Fibroblast of pulmonary artery (primary cell): ENCODE measurements around the gene RAB34.
"Not testable (repeated sequence)": the region's sequence is repeated elsewhere in the genome, so short reads cannot be mapped to it uniquely, and the experiment has no call there.

Experiments used
- DNase-seq: peaks from one replicate; pipeline ENCODE4 v3.0.0-alpha.2; 2010; ENCODE audit warnings: low read depth
- H3K4me3 ChIP-seq: replicated peaks from 2 replicates; pipeline ENCODE4 v1.5.1; 2011; ENCODE audit warnings: low read depth, mild to moderate bottlenecking, control low read depth, low read length, moderate library complexity
- CTCF ChIP-seq: IDR thresholded peaks from 2 replicates; pipeline ENCODE4 v1.5.1; 2011; ENCODE audit warnings: mild to moderate bottlenecking, control low read depth, low read length, inconsistent platforms; ENCODE audit errors: missing control alignments

The RAB34 gene

DNA sequence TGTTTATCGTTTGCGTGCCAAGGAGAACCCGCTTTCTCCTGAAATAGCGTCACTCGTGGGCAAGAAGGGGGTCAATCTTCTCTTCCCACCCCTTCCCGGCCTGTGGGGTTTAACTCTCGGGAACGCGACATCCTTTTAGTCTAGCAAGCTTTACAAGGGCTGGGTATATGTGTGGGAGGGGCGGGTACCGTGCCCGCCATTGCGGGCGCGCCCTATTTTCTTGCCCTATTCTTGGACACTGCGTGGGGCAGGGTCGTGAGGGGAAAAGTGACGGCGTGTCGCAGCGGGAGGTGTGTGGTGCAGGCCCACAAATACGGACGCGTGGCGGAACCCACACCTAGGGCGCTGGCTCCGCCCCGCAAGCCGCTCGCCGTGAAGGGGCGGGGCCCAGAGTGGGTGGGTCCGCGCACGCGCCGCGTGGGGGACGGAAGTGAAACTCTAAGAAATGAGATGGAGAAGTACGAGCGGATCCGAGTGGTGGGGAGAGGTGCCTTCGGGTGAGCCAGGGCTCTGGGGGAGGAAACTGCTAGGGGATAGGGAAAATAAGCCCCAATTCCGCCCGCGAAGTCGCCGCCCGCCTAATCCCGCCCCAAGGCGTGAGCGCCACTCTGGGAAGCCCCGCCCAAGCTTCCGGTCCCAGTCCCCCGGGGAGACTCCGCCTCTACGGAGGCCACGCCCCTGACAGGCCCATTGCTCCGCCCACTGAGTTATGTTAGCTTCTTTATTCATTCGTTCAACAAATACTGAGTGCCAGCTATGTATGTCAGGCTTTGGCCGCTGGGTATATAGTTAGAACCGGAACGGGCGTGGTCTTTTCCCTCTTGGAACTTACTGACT, 10.9 kb upstream of the RAB34 start, which contains the start of gene NEK8:
Gene NEK8, plus strand, starts transcription at position 425 of the 837 bp plus-strand sequence. Its CDS starts 26 bp downstream, at position 451.
- no peak for TF ChIP-seq CTCF
- DNase-seq, result peak; percentile 94

GRCh38 chr17:28726627-28727491, 9.2 kb upstream of the RAB34 start:
- peak overlapping the region; percentile 70 for H3K4me3 ChIP-seq
- peak; percentile 94 for DNase-seq
- peak; percentile 89 for TF ChIP-seq CTCF

More for the DNA sequence above, 10.9 kb upstream of the RAB34 start, which contains the start of gene NEK8:
- peak within 1 kb of the TSS; percentile 91 for H3K4me3 ChIP-seq

GRCh38 chr17:28726226-28726626, 8.6 kb upstream of the RAB34 start, which contains the start of gene TLCD1:
Gene TLCD1, minus strand, starts transcription at chr17:28726233. Its CDS starts 136 bp downstream, at chr17:28726097.
- H3K4me3 ChIP-seq, result peak within 1 kb of the TSS; percentile 70
- peak; percentile 74 for DNase-seq
- TF ChIP-seq CTCF, result no peak

GRCh38 chr17:28725660-28726225, 8.1 kb upstream of the RAB34 start:
- TF ChIP-seq CTCF, result no peak
- no peak for DNase-seq
- peak overlapping the region; percentile 70 for H3K4me3 ChIP-seq

DNA sequence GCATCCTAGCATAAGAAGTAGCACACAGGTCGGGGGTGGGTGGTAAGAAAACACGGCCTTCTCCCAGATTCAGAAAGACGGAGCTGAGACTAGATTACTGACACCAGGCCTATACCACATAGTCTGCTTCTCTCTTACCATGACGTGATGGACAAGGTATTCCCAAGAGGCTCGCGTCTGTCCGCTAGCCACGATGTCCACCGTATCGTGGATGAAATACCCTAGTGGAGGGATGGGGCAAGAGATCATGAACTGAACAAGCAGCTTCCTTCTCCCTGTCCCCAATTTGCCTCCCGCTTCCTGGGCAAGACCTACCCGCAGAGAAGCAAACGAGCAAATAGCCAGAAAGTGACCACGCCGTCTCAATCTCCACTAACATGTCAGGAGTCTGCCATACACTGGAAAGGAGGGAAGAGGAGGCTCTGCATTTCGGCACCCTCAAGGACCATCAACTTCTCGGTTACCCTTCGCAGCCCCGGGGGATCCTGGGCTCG, 7.5 kb upstream of the RAB34 start:
- peak; percentile 48 for DNase-seq
- TF ChIP-seq CTCF, result no peak
- peak overlapping the region; percentile 70 for H3K4me3 ChIP-seq

- no peak for DNase-seq
- peak overlapping the region; percentile 70 for H3K4me3 ChIP-seq
- no peak for TF ChIP-seq CTCF
These were observed 7.0 kb upstream of the RAB34 start for GRCh38 chr17:28724500-28725165.

- not testable (repeated sequence) for DNase-seq, H3K4me3 ChIP-seq
These were observed 6.3 kb upstream of the RAB34 start for GRCh38 chr17:28723836-28724499.
